HepG2 (cell line): ENCODE data around the gene TMEM63C.

ENCODE experiments used
- MAX ChIP-seq: IDR thresholded peaks from 2 replicates; pipeline ENCODE4 v1.6.1; 2012; ENCODE audit warnings: inconsistent platforms
- POLR2A ChIP-seq, 2 experiments: IDR thresholded peaks; 2 replicates each; pipeline ENCODE4 v1.6.1; 2011; ENCODE audit warnings: low read depth in 2 of 2, low read length in 2 of 2, mild to moderate bottlenecking in 1 of 2, moderate library complexity in 1 of 2; ENCODE audit not compliant: insufficient read depth in 1 of 2
- POLR2AphosphoS2 ChIP-seq: IDR thresholded peaks from 2 replicates; pipeline ENCODE4 v1.6.1; 2011; ENCODE audit warnings: low read depth, low read length, improper control_type of control experiment
- RAD51 ChIP-seq: fragments of 450-650 bp; IDR thresholded peaks from 2 replicates; pipeline ENCODE4 v1.6.1; 2016; ENCODE audit warnings: borderline replicate concordance
- TAF1 ChIP-seq: sonication (generic); formaldehyde crosslinking; IDR thresholded peaks from 2 replicates; pipeline ENCODE4 v1.4.0; 2020; ENCODE audit warnings: missing genetic modification reagents
- TP53 ChIP-seq: sonication (generic); formaldehyde crosslinking; conservative IDR thresholded peaks from 2 replicates; pipeline ENCODE4 v1.4.0; 2020; ENCODE audit warnings: missing genetic modification reagents
- YY1 ChIP-seq: IDR thresholded peaks from 2 replicates; pipeline ENCODE4 v1.6.1; 2011; ENCODE audit warnings: low read length, low read depth, moderate library complexity, mild to moderate bottlenecking; ENCODE audit not compliant: insufficient read depth, insufficient replicate concordance
- ZNF264 ChIP-seq: sonication (generic); formaldehyde crosslinking; IDR thresholded peaks from 2 replicates; pipeline ENCODE4 v1.4.0; 2020; ENCODE audit warnings: missing genetic modification reagents

GRCh38 chr14:77240336-77240915 is 58.8 kb downstream of the TMEM63C start:
- no peak for TF ChIP-seq RAD51
- TF ChIP-seq TP53 = no peak
- no peak for TF ChIP-seq POLR2A (IDR thresholded peaks at IDR 0.05; ENCODE audit: insufficient read depth in 1 of 2, low read depth in 2 of 2, low read length in 2 of 2)
- no peak for TF ChIP-seq ZNF264 (CRISPR knock-in tag)
- no peak for TF ChIP-seq YY1
- no peak for TF ChIP-seq MAX
- TF ChIP-seq POLR2AphosphoS2 = no peak
- TF ChIP-seq TAF1 (CRISPR knock-in tag) = no peak
